ENCODE results near the gene LINGO3. TPM values are rescaled to one million over a fixed set of nuclear protein-coding genes. Genes with fewer than 3 reads are reported as not detected.

The LINGO3 gene
- total RNA-seq, 2 experiments from 2014 or later: 0.40 to 0.63 TPM

DNA sequence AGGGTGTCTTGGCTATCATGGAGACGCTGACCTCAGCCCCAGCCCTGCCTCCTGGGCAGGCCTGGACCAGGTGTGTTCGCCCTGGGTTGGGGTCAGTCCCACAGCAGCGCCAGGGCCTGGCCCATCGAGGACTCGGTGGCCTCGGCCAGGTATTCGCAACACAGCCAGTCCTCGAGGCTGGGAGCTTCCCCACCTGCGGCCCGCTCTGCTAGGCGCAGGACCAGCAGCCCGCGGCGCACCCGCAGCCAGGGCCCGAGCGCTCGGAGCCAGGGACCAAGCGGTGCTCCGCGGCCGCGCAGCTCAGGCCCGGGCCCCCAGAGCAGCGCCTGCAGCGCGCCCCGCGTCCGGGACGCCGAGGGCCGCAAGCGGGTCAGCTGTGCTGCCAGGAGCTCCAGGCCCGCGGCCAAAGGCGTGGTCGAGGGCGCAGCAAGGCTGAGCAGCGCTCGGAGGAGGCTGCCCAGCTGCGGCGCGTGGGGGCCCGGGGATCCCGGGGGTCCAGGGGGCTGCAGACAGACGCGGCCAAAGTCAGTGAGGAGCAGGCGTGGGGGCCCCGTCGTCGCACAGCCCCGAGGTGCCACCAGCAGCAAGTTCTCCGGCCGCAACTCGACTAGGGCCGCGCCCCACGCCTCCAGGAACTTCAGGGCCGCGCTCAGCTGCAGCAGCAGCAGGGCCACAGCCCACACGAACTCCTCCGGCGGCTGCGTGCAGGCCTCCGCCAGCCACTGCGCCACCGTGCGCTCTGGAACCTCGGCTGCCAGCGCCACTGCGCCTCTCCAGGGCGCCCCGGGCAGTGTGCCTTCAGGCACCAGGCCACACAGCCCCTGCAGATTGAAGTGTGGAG, 32.1 kb downstream of the LINGO3 start:
- H3K9me3 Mint-ChIP-seq: no peaks in the 10 kb centered on the region
- no peak overlapping the region for H3K27ac Mint-ChIP-seq
- peaks cover 34% of the 10 kb centered on the region for H3K4me1 Mint-ChIP-seq
- ChIA-PET CTCF (interaction anchor here (0.8 to 2.9 kb wide), 7 partner anchors 13 to 336 kb away, joined by 3 to 14 read pairs (median 4); partner anchors contain the start of gene PLEKHJ1), POLR2A (interaction anchor here (0.8 to 7.8 kb wide), 5 partner anchors 13 to 52 kb away, joined by 3 to 114 read pairs (median 7); partner anchors contain the start of genes LSM7, SF3A2 and SPPL2B)
- H3K36me3 Mint-ChIP-seq (ENCODE audit: low read depth): peaks cover 34% of the 10 kb centered on the region
- no peak for DNase-seq
- no peaks in the 10 kb centered on the region for H3K27me3 Mint-ChIP-seq
- no peak overlapping the region for H3K4me3 Mint-ChIP-seq

DNA sequence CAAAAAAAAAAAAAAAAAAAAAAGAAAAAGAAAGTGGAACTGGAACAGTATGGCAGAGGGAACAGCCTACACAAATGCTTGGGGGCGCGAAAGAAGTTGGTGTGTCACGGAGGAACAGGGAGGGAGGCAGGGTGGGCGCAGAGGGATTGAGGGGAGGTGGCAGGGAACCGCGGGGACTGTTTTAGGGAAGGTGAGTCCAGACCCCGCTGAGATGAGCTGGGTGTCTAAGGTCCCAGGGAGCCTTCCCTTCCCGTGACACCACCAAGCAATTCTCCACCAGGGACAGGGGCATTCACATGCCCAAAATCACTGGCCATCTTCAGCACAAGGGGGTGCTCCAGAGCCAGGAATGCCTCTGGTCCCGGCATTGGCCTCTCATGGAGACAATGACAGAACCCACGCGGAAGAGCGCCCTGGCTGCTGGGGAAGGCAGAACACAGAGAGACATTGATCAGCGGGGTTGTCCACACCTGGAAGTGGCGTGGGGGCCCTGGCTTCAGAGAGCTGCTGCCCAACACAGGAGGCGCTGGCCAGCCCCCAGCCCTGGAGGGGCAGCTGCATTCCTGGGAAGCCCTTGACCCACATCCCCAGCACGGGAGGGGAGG, 32.9 kb downstream of the LINGO3 start:
- ChIA-PET POLR2A (interaction anchor here (0.8 to 7.8 kb wide), 7 partner anchors 13 to 53 kb away, joined by 3 to 114 read pairs (median 6); partner anchors contain the start of genes LSM7, PLEKHJ1, SF3A2 and SPPL2B), CTCF (interaction anchor here (0.8 to 2.9 kb wide), 14 partner anchors 14 to 345 kb away, joined by 3 to 14 read pairs (median 4); partner anchors contain the start of gene PLEKHJ1)
- no peaks in the 10 kb centered on the region for H3K27me3 Mint-ChIP-seq
- H3K4me3 Mint-ChIP-seq: peak overlapping the region; percentile 9
- peak; percentile 64 for DNase-seq
- peaks cover 34% of the 10 kb centered on the region for H3K4me1 Mint-ChIP-seq
- peaks cover 35% of the 10 kb centered on the region for H3K36me3 Mint-ChIP-seq (ENCODE audit: low read depth)
- no peaks in the 10 kb centered on the region for H3K9me3 Mint-ChIP-seq
- no peak overlapping the region for H3K27ac Mint-ChIP-seq

DNA sequence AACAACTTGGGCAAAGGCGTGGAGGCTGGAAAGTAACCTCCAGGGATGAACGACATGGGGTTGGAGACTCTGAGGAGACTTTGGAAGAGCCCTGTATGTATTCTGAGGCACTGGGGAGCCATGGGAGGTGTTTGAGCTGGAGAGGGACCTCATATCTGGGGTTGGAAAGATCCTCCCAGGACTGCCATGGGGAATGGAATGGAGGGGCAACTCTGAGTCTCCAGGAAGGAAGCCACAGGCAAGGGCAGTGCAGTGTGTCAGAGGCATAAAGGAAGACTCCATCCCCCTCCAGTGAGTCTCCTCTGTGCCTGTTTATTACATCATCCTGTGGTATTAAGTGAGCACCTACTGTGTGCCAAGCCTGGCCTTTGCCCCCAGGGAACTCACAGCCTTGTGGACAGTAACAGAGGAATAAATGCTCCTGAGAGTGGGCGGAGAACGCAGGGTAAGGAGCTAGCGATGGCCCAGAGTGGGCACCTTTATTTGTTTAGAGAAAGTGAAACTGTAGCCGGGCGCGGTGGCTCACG, 33.7 kb downstream of the LINGO3 start:
- H3K27me3 Mint-ChIP-seq: no peaks in the 10 kb centered on the region
- no peaks in the 10 kb centered on the region for H3K9me3 Mint-ChIP-seq
- DNase-seq: no peak
- H3K27ac Mint-ChIP-seq: peak overlapping the region; percentile 80
- ChIA-PET POLR2A (interaction anchor here (0.8 to 7.8 kb wide), 7 partner anchors 14 to 116 kb away, joined by 3 to 114 read pairs (median 7); partner anchors contain the start of genes JSRP1, LSM7, PLEKHJ1 and SF3A2), CTCF (interaction anchor here (0.5 to 2.9 kb wide), 18 partner anchors 11 to 344 kb away, joined by 3 to 14 read pairs (median 4); partner anchors contain the start of genes DOT1L and PLEKHJ1)
- H3K4me3 Mint-ChIP-seq: peak overlapping the region; percentile 68
- H3K4me1 Mint-ChIP-seq: peaks cover 34% of the 10 kb centered on the region
- peaks cover 43% of the 10 kb centered on the region for H3K36me3 Mint-ChIP-seq (ENCODE audit: low read depth)

DNA sequence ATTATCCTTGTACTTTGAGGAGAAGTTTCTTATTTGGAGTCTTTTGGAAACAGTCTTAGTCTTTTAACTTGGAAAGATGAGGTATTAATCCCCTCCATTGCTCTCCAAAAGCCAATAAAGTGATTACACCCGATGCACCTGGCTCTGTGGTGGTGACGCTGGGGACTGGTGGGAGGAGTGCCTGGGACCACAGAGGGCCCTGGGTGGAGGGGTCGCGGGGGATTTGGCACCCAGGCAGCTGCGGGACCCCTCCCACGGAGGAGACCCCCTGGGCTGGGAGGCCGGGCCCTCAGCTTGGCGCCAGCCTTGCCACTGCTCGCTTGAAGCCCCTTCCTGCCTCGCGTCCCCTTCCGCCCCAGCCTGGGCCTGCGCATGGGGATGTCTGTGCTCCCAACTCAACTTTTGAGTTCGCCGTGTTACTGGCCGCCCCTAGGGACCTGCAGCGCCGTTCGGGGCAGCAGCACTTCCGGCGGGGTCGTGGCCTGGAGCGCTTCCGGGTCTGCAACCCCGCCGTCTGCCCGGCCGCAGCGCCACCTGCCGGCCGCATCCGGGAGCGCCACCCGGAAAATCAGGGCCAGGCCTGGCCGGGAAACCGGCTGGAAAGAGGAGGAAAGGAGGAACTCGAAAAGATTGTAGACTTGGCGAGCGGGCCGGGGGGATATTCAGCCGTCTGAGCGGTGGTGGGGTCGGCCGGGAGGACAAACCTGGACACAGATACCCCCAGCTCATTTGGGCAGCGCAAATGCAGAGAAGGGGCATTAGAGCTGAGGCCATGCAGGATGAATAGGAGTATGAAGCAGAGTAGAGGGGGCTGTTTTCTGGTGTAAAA, 34.4 kb downstream of the LINGO3 start:
- no peaks in the 10 kb centered on the region for H3K27me3 Mint-ChIP-seq
- H3K4me3 Mint-ChIP-seq: peak overlapping the region; percentile 68
- DNase-seq: peak; percentile 86
- H3K9me3 Mint-ChIP-seq: no peaks in the 10 kb centered on the region
- peak overlapping the region; percentile 80 for H3K27ac Mint-ChIP-seq
- peaks cover 43% of the 10 kb centered on the region for H3K36me3 Mint-ChIP-seq (ENCODE audit: low read depth)
- peaks cover 38% of the 10 kb centered on the region for H3K4me1 Mint-ChIP-seq
- CTCF ChIA-PET: interaction anchor here (1.0 to 2.9 kb wide), 14 partner anchors 12 to 338 kb away, joined by 3 to 14 read pairs (median 5); partner anchors contain the start of gene PLEKHJ1
- POLR2A ChIA-PET: interaction anchor here (0.8 to 7.8 kb wide), 8 partner anchors 14 to 203 kb away, joined by 3 to 114 read pairs (median 6); partner anchors contain the start of genes GADD45B, JSRP1, LSM7 and PLEKHJ1

DNA sequence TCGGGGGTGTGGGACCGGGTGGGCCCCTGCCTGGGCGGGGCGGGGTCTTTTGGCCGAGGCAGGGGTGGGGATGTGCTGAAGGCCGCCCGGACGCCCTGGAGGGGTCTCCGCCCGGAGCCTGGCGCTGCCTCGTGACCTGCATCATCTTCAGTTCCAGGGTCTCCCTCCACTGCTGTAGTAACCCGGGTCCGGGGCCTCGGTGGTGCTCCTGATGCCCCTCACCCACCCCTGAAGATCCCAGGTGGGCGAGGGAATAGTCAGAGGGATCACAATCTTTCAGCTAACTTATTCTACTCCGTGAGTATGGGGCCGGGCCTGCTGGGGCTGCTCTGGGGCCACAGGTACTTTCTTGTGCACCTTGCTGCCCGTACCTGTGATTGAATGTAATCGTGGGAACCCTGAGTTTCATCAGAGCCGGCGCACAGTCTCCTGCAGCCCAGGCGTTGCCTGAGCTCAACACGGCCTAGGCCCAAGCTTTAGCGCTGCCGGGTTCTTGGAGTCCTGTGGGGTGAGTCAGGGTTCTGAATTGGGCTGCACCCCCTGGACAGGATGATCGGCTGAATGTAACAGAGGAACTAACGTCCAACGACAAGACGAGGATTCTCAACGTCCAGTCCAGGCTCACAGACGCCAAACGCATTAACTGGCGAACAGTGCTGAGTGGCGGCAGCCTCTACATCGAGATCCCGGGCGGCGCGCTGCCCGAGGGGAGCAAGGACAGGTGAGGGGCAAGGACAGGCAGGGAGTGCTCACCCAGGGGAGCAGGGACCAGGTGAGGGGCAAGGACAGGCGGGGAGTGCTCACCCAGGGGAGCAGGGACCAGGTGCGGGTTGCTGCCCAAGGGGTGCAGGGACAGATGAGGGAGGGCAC, 36.5 kb downstream of the LINGO3 start:
- peaks cover 43% of the 10 kb centered on the region for H3K4me1 Mint-ChIP-seq
- POLR2A ChIA-PET: interaction anchor here (0.8 to 7.8 kb wide), 18 partner anchors 12 to 374 kb away, joined by 3 to 114 read pairs (median 4); partner anchors contain the start of genes AP3D1, JSRP1, LSM7 and SF3A2
- CTCF ChIA-PET: interaction anchor here (1.2 to 1.8 kb wide), 5 partner anchors 10 to 115 kb away, joined by 3 to 7 read pairs (median 6); partner anchors contain the start of gene PLEKHJ1
- no peaks in the 10 kb centered on the region for H3K27me3 Mint-ChIP-seq
- peak overlapping the region; percentile 92 for H3K27ac Mint-ChIP-seq
- H3K9me3 Mint-ChIP-seq: no peaks in the 10 kb centered on the region
- H3K36me3 Mint-ChIP-seq (ENCODE audit: low read depth): peaks cover 38% of the 10 kb centered on the region
- H3K4me3 Mint-ChIP-seq: peak overlapping the region; percentile 90
- DNase-seq: no peak

DNA sequence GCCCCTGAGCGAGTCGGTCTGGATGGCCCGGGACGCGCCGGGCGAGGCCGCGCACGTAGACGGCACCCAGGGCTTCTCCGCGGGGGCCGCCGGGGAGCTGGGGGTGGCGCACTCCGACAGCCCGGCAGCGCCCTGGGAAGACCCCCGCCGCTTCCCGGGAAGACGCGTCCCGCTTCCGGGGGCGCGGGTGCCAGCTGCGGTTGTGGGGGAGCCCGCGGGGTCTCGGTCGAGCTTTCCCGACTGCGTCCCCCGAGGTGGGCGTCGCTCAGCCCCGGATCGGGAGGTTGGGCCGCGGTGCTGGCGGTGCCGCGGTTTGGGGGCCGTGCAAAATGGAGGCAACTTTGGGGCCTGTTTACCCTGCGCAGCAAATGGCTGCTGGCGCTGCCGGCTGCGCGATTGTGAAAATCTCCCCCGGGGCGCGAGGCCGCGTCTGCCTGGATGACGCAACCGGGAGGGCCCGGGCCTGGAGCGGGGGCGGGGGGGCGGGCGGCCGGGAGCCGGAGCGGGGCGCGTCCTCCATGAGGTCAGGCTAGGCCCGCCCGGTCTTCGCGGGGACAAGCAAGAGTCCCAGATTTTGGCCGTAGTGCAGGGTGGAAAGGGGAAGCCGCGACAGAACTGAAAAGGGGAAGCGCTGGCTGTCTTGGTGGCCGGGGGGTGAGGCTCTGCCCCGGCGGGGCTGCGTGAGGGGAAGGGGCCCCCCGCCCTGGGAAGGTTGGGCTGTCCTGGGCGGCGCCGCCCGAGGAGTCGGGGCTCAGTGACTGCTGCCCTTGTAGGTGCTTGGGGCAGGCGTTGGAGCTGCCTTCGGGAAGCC, 37.3 kb downstream of the LINGO3 start:
- ChIA-PET POLR2A (interaction anchor here (0.8 to 7.8 kb wide), 30 partner anchors 9 to 358 kb away, joined by 3 to 114 read pairs (median 4); partner anchors contain the start of genes AMH, AP3D1, GADD45B and JSRP1), CTCF (interaction anchor here (0.9 to 1.8 kb wide), 3 partner anchors 9 to 35 kb away, joined by 4 to 7 read pairs (median 4); partner anchors contain the start of gene PLEKHJ1)
- DNase-seq: peak; percentile 72
- H3K27me3 Mint-ChIP-seq: no peaks in the 10 kb centered on the region
- H3K9me3 Mint-ChIP-seq: no peaks in the 10 kb centered on the region
- H3K4me3 Mint-ChIP-seq: peak overlapping the region; percentile 90
- peak overlapping the region; percentile 92 for H3K27ac Mint-ChIP-seq
- H3K4me1 Mint-ChIP-seq: peaks cover 45% of the 10 kb centered on the region
- peaks cover 38% of the 10 kb centered on the region for H3K36me3 Mint-ChIP-seq (ENCODE audit: low read depth)

DNA sequence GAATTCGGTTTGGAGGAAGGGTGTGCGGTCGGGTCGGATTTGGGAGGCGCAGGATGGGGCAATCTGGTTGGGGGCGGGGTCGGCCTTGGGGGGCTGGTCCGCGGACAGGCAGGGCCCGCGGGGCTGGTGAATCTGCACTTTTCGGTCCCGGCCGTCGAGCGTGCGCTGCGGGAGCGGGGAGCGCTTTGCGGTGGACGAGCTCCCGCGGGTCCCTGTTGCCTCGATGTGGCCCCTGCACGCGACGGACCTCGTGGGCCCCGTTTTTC, 37.9 kb downstream of the LINGO3 start:
- H3K27ac Mint-ChIP-seq: peak overlapping the region; percentile 83
- no peaks in the 10 kb centered on the region for H3K9me3 Mint-ChIP-seq
- H3K4me3 Mint-ChIP-seq: peak overlapping the region; percentile 90
- CTCF ChIA-PET: interaction anchor here (0.9 to 1.8 kb wide), 2 partner anchors 8 to 10 kb away, joined by 4 to 7 read pairs; no protein-coding TSS in a partner anchor
- POLR2A ChIA-PET: interaction anchor here (0.6 to 7.8 kb wide), 27 partner anchors 10 to 358 kb away, joined by 3 to 114 read pairs (median 4); partner anchors contain the start of genes AMH, GADD45B, JSRP1 and LSM7
- no peaks in the 10 kb centered on the region for H3K27me3 Mint-ChIP-seq
- H3K4me1 Mint-ChIP-seq: peaks cover 44% of the 10 kb centered on the region
- DNase-seq: peak; percentile 50
- peaks cover 37% of the 10 kb centered on the region for H3K36me3 Mint-ChIP-seq (ENCODE audit: low read depth)

DNA sequence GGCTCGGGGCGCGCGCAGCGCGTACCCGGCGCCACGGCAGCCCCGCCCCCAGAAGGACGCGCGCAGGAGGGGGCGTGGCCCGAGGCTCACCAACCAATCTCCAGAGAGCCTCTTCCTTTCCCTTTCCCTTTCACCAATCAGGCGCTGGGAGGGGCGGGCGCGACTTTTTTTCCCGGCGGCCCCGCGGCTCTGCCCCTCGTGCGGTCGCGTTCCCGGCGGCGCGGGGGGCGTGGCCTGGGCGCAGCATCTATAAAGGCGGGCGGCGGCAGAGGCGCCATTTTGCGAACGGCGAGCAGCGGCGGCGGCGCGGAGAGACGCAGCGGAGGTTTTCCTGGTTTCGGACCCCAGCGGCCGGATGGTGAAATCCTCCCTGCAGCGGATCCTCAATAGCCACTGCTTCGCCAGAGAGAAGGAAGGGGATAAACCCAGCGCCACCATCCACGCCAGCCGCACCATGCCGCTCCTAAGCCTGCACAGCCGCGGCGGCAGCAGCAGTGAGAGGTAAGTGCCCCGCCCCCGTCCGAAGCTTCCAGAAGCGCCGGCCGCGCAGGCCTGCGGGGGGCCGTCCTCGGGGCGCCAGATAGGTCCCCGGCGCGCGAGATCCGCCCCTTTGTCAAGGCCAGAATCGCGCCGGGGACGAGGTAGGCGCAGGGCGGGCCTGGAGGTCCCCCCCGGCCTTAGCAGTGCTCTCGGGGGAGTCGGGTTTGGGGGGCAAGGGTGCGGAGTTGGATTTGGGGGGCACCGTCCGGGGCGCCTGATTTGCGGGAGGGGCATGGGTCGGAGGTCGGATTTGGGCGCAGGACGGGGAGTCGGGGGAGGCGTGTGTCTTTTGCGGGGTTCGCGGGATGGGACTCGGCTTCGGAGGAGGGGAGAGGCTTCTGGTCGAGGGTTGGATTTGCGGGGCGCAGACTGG, 38.5 kb downstream of the LINGO3 start:
- H3K27ac Mint-ChIP-seq: peak overlapping the region; percentile 83
- H3K4me3 Mint-ChIP-seq: peak overlapping the region; percentile 90
- ChIA-PET POLR2A (interaction anchor here (0.6 to 7.8 kb wide), 26 partner anchors 10 to 359 kb away, joined by 3 to 114 read pairs (median 4); partner anchors contain the start of genes AMH, GADD45B, JSRP1 and LSM7), CTCF (interaction anchor here (0.9 to 1.8 kb wide), 2 partner anchors 8 to 10 kb away, joined by 4 to 7 read pairs; no protein-coding TSS in a partner anchor)
- peak; percentile 99 for DNase-seq
- H3K4me1 Mint-ChIP-seq: peaks cover 41% of the 10 kb centered on the region
- no peaks in the 10 kb centered on the region for H3K9me3 Mint-ChIP-seq
- peaks cover 35% of the 10 kb centered on the region for H3K36me3 Mint-ChIP-seq (ENCODE audit: low read depth)
- no peaks in the 10 kb centered on the region for H3K27me3 Mint-ChIP-seq

DNA sequence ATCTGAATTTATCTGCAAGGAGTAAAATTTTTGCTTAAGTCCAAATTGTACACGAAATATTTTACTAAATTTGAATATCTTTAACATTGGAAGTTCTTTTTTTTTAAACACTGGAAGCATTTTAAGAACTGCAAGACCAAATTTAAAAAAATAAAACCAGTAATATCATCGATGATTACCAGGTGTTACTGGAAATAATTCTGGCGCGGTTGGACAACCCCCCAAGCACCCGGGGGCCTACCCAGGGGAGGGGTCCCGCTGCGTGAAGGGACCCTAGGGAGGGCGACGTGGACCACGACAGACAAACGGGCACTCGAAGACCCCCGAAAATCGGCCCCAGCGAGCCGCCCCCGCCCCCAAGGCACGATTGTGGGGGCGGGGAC, 39.1 kb downstream of the LINGO3 start:
- POLR2A ChIA-PET: interaction anchor here (0.7 to 7.8 kb wide), 5 partner anchors 9 to 351 kb away, joined by 4 to 114 read pairs (median 58); partner anchors contain the start of genes JSRP1 and SF3A2

More for the DNA sequence above, 39.1 kb downstream of the LINGO3 start:
- Mint-ChIP-seq H3K36me3 (ENCODE audit: low read depth) (peaks cover 29% of the 10 kb centered on the region), H3K27me3 (no peaks in the 10 kb centered on the region), H3K27ac (peak overlapping the region; percentile 83), H3K4me3 (peak overlapping the region; percentile 90), H3K9me3 (no peaks in the 10 kb centered on the region), H3K4me1 (peaks cover 34% of the 10 kb centered on the region)
- CTCF ChIA-PET: no interaction called here
- no peak for DNase-seq

Data from activated CD4-positive, alpha-beta memory T cell treated with anti-CD3 and anti-CD28 coated beads, Interleukin-2, amount 10 ng/mL, durations not matched to agents 7 days and 5 days (primary cell).